ENCODE data around the gene KCNG2. TPM values are rescaled to one million over a fixed set of nuclear protein-coding genes. Genes with fewer than 3 reads are reported as not detected.

KCNG2 gene
- total RNA-seq, 1 donor from 2014 or later: not detected

DNA sequence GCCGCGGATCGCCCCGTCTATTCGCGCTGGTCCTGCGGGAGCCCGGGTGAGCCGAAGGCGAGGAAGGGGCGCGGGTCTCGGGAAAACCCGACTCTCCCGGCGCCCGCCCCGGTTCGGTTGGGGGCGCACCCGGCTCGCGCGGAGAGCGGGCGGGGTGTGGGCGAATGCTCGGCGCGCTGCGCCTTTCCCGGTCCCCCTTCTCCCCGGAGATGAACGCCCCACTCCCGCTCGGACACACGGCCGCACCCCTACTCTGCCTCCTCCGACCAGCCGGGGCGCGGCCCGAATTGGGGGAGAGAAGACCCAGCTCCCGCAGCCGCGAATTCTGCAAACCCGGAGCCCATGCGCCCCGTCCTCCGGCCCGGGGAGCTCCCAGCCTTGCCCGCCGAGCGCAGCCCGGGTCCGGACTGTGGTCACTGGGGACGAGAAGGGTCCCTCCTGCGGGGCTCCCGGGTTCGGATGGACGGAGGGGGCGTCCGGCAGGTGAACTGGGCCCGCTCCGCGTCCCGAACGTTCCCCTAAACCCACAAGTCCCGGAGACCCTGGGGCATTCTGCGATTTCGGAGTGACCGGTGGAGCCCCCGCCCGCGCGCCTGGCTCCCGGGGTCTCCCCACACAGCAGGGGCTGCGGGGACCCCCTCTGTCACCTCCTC lies 734 bp downstream of the KCNG2 start:
- Histone ChIP-seq H3K27me3 (peaks cover 69% of the 10 kb centered on the region), H3F3A (ENCODE audit: low read depth) (peaks cover 6% of the 10 kb centered on the region), H2AFZ (replicated peaks) (peak overlapping the region; percentile 70), H4K20me1 (ENCODE audit: low read depth) (peaks cover 25% of the 10 kb centered on the region), H3K9ac (no peak overlapping the region), H3K79me2 (ENCODE audit: low read depth) (no peaks in the 10 kb centered on the region), H3K27ac (no peak overlapping the region), H3K36me3 (no peaks in the 10 kb centered on the region), H3K4me2 (peak overlapping the region; percentile 80), H3K4me3 (peak overlapping the region; percentile 65), H3K9me3 (ENCODE audit: low read depth) (no peaks in the 10 kb centered on the region), H3K4me1 (peaks cover 9% of the 10 kb centered on the region)
- no peak overlapping the region for H3K27ac Mint-ChIP-seq
- peak; percentile 40 for DNase-seq (ENCODE audit: low spot score)
- peaks cover 36% of the 10 kb centered on the region for H3K27me3 Mint-ChIP-seq (ENCODE audit: insufficient read depth, low read depth)
- H3K4me3 Mint-ChIP-seq: peak overlapping the region; percentile 80
- no peaks in the 10 kb centered on the region for H3K9me3 Mint-ChIP-seq
- TF ChIP-seq, protein P1, sequence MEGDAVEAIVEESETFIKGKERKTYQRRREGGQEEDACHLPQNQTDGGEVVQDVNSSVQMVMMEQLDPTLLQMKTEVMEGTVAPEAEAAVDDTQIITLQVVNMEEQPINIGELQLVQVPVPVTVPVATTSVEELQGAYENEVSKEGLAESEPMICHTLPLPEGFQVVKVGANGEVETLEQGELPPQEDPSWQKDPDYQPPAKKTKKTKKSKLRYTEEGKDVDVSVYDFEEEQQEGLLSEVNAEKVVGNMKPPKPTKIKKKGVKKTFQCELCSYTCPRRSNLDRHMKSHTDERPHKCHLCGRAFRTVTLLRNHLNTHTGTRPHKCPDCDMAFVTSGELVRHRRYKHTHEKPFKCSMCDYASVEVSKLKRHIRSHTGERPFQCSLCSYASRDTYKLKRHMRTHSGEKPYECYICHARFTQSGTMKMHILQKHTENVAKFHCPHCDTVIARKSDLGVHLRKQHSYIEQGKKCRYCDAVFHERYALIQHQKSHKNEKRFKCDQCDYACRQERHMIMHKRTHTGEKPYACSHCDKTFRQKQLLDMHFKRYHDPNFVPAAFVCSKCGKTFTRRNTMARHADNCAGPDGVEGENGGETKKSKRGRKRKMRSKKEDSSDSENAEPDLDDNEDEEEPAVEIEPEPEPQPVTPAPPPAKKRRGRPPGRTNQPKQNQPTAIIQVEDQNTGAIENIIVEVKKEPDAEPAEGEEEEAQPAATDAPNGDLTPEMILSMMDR (IDR thresholded peaks at IDR 0.05): no peak
- TF ChIP-seq EZH2 (IDR thresholded peaks at IDR 0.05): peak; percentile 97
- TF ChIP-seq EZH2phosphoT487 (IDR thresholded peaks at IDR 0.05): peak; percentile 89
- no peaks in the 10 kb centered on the region for H3K36me3 Mint-ChIP-seq
- H3K4me1 Mint-ChIP-seq: peaks cover 10% of the 10 kb centered on the region

DNA sequence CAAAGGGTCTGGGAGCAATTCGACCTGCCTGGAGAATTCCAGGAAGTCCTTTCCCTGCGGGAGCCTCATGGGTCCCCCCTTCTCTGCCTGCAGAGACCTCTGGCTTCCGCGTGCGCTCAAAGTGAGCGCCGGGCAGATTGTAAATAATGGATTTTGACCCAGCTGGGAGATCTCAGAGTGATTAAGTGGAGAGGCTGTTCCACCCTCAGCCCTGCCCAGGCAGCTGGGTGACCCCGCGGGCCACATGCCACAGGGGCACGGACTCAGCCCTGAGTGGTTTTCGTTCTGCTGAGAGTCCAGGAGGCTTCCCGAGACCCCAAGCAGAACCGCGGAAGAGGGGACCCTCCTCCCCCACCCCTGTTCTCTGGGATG lies 1.2 kb downstream of the KCNG2 start:
- Histone ChIP-seq H3F3A (ENCODE audit: low read depth) (peaks cover 6% of the 10 kb centered on the region), H3K4me2 (peak overlapping the region; percentile 80), H3K36me3 (no peaks in the 10 kb centered on the region), H3K9ac (no peak overlapping the region), H2AFZ (replicated peaks) (peak overlapping the region; percentile 70), H3K27ac (no peak overlapping the region), H3K4me1 (peaks cover 9% of the 10 kb centered on the region), H3K27me3 (peaks cover 65% of the 10 kb centered on the region), H4K20me1 (ENCODE audit: low read depth) (peaks cover 25% of the 10 kb centered on the region), H3K4me3 (peak overlapping the region; percentile 65), H3K9me3 (ENCODE audit: low read depth) (no peaks in the 10 kb centered on the region), H3K79me2 (ENCODE audit: low read depth) (no peaks in the 10 kb centered on the region)
- TF ChIP-seq, protein P1 (IDR thresholded peaks at IDR 0.05): no peak
- TF ChIP-seq EZH2 (IDR thresholded peaks at IDR 0.05) (peak; percentile 54), EZH2phosphoT487 (IDR thresholded peaks at IDR 0.05) (peak; percentile 23)
- H3K27me3 Mint-ChIP-seq (ENCODE audit: insufficient read depth, low read depth): peaks cover 36% of the 10 kb centered on the region
- no peaks in the 10 kb centered on the region for H3K36me3 Mint-ChIP-seq
- H3K4me1 Mint-ChIP-seq: peaks cover 10% of the 10 kb centered on the region
- H3K4me3 Mint-ChIP-seq: peak overlapping the region; percentile 80
- DNase-seq (ENCODE audit: low spot score): peak; percentile 61
- no peaks in the 10 kb centered on the region for H3K9me3 Mint-ChIP-seq
- H3K27ac Mint-ChIP-seq: no peak overlapping the region

DNA sequence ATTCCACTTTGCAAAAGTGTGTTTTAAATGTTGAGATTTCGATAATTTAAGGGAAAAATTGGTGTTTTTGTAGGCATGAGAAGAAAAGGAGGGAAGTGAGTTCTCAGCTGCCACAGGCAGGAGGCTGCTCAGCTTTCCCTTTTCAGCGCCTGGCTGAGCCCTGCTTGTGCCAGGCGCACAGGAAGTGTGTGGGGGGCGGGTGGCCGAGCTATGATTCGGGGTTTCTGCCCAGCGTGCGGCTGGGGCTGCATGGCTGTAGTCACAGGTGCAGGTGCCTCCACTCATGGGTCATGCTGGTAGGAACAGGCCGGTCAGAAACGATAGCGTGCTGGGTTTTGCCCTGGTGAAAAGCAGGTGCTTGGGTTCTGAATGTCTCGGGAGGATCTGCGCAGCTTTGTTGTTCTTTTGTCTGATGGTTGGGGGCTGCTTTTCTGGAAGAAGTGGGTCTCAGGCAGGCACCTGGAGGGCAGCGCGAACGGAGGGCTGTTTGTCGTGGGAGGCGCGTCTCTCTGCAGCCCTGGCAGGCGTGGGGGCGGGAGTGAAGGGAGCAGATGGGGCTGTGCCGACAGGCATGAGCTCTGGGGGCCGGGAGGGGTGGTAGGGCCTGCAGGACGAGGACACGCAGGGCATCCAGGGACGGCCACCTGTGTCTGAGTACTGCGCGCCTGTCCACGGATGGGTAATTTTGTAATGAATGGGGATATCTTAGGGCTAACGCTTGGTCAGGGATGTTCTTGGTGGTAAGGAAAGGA lies 2.1 kb downstream of the KCNG2 start:
- H3K36me3 Mint-ChIP-seq: no peaks in the 10 kb centered on the region
- no peak overlapping the region for H3K27ac ChIP-seq
- H3K79me2 ChIP-seq (ENCODE audit: low read depth): no peaks in the 10 kb centered on the region
- H3K27me3 ChIP-seq: peaks cover 65% of the 10 kb centered on the region
- H3K4me1 Mint-ChIP-seq: peaks cover 10% of the 10 kb centered on the region
- TF ChIP-seq EZH2 (IDR thresholded peaks at IDR 0.05) (no peak), EZH2phosphoT487 (IDR thresholded peaks at IDR 0.05) (no peak)
- TF ChIP-seq, protein P1 (IDR thresholded peaks at IDR 0.05): no peak
- no peak overlapping the region for H3K27ac Mint-ChIP-seq
- H3K4me3 ChIP-seq: no peak overlapping the region
- H3K9ac ChIP-seq: no peak overlapping the region
- peaks cover 25% of the 10 kb centered on the region for H4K20me1 ChIP-seq (ENCODE audit: low read depth)
- H3F3A ChIP-seq (ENCODE audit: low read depth): peaks cover 6% of the 10 kb centered on the region
- H3K4me1 ChIP-seq: peaks cover 9% of the 10 kb centered on the region
- H3K9me3 ChIP-seq (ENCODE audit: low read depth): no peaks in the 10 kb centered on the region
- no peak overlapping the region for H2AFZ ChIP-seq (replicated peaks)
- no peak overlapping the region for H3K4me2 ChIP-seq
- no peaks in the 10 kb centered on the region for H3K9me3 Mint-ChIP-seq
- peak overlapping the region; percentile 80 for H3K4me3 Mint-ChIP-seq
- peaks cover 34% of the 10 kb centered on the region for H3K27me3 Mint-ChIP-seq (ENCODE audit: insufficient read depth, low read depth)
- DNase-seq (ENCODE audit: low spot score): no peak
- H3K36me3 ChIP-seq: no peaks in the 10 kb centered on the region

All from neural progenitor cell (in vitro differentiated cells).